Gastrocnemius medialis (tissue), 4 donors: ENCODE results near the gene USP16.

Experiments used
- POLR2A ChIP-seq, 2 donors: fragments of 450-650 bp; IDR thresholded peaks; one replicate each; pipeline ENCODE4 v1.6.1; 2017; ENCODE audit warnings: antibody characterized with exemption in 2 of 2, mild to moderate bottlenecking in 2 of 2, moderate library complexity in 2 of 2
- TF ChIP-seq, protein P1 (sequence below), 5 experiments: fragments of 450-650 bp in 3 of 5; fragments of 200-600 bp in 2 of 5; sonication (generic) in 2 of 5; IDR thresholded peaks in 4 of 5; conservative IDR thresholded peaks in 1 of 5; 1 replicate in 4 of 5; 2 replicates in 1 of 5; pipeline ENCODE4 v1.5.1; 2016 to 2019; ENCODE audit warnings: antibody characterized with exemption in 5 of 5, mild to moderate bottlenecking in 3 of 5, moderate library complexity in 3 of 5

- TF ChIP-seq POLR2A (IDR thresholded peaks at IDR 0.05): no peak
- TF ChIP-seq, protein P1, sequence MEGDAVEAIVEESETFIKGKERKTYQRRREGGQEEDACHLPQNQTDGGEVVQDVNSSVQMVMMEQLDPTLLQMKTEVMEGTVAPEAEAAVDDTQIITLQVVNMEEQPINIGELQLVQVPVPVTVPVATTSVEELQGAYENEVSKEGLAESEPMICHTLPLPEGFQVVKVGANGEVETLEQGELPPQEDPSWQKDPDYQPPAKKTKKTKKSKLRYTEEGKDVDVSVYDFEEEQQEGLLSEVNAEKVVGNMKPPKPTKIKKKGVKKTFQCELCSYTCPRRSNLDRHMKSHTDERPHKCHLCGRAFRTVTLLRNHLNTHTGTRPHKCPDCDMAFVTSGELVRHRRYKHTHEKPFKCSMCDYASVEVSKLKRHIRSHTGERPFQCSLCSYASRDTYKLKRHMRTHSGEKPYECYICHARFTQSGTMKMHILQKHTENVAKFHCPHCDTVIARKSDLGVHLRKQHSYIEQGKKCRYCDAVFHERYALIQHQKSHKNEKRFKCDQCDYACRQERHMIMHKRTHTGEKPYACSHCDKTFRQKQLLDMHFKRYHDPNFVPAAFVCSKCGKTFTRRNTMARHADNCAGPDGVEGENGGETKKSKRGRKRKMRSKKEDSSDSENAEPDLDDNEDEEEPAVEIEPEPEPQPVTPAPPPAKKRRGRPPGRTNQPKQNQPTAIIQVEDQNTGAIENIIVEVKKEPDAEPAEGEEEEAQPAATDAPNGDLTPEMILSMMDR (IDR thresholded peaks at IDR 0.05 in 4 of 5, conservative IDR thresholded peaks at IDR 0.05 in 1 of 5): no peak
These were observed 6.4 kb downstream of the USP16 start for GRCh38 chr21:29030909-29031308.
